ENCODE data around the gene SRC. TPM values are rescaled to one million over a fixed set of nuclear protein-coding genes. Genes with fewer than 3 reads are reported as not detected.

The SRC gene
- total RNA-seq, 4 donors from 2014 or later = 87.0 to 155 (median 130) TPM

- intact Hi-C loops (cut with DNase I; ENCODE audit: low total_unique reads) = no loop called here
These were observed 47.6 kb upstream of the SRC start for GRCh38 chr20:37298190-37298939.

GRCh38 chr20:37299718-37300528 lies 46.0 kb upstream of the SRC start:
- Histone ChIP-seq H3K4me3 (no peak overlapping the region), H3K36me3 (peaks cover 0 to 4% (median 0%) of the 10 kb centered on the region in 4 donors), H3K27me3 (no peaks in the 10 kb centered on the region), H3K27ac (peak overlapping the region; percentile 36 to 84 (median 80)), H3K4me1 (peaks cover 17 to 62% (median 43%) of the 10 kb centered on the region in 4 donors), H3K9me3 (no peaks in the 10 kb centered on the region)
- intact Hi-C loops (cut with DNase I; ENCODE audit: low total_unique reads) = no loop called here
- in situ Hi-C loops (cut with MboI; ENCODE audit: low pct_ligation_motif_present in 1 of 4, low pct_unique_long_range_greater_than_20kb in 1 of 4, low sequenced_read_pairs in 3 of 4) = no loop called here
- WGBS, 2 donors (ENCODE audit: low coverage in 1 of 2) = 91 to 92% methylated on average over 5 to 6 of the region's 6 CpGs
- no peak for DNase-seq
- TF ChIP-seq POLR2AphosphoS5 (IDR thresholded peaks at IDR 0.05) (peak in 1 of 3 donors; percentile 23), EP300 (IDR thresholded peaks at IDR 0.05; ENCODE audit: low read depth) (no peak)

More at GRCh38 chr20:37298190-37298939, 47.6 kb upstream of the SRC start:
- H3K4me1 ChIP-seq = peaks cover 22 to 64% (median 50%) of the 10 kb centered on the region in 4 donors
- no peak for DNase-seq
- H3K36me3 ChIP-seq = peaks cover 0 to 4% (median 0%) of the 10 kb centered on the region in 4 donors
- H3K27ac ChIP-seq = peak overlapping the region; percentile 76 to 84 (median 80)
- no peak for TF ChIP-seq POLR2AphosphoS5 (IDR thresholded peaks at IDR 0.05)
- no peak for TF ChIP-seq EP300 (IDR thresholded peaks at IDR 0.05; ENCODE audit: low read depth)
- TF ChIP-seq POLR2A (IDR thresholded peaks at IDR 0.05) = no peak
- no peak for TF ChIP-seq CTCF (IDR thresholded peaks at IDR 0.05)
- no peaks in the 10 kb centered on the region for H3K27me3 ChIP-seq
- 73 to 100% methylated on average over 2 to 6 of the region's 6 CpGs for whole genome bisulfite sequencing, 2 donors (ENCODE audit: low coverage in 1 of 2)
- no peaks in the 10 kb centered on the region for H3K9me3 ChIP-seq
- in situ Hi-C loops (cut with MboI; ENCODE audit: low pct_ligation_motif_present in 1 of 4, low pct_unique_long_range_greater_than_20kb in 1 of 4, low sequenced_read_pairs in 3 of 4) = no loop called here
- no peak overlapping the region for H3K4me3 ChIP-seq

- Histone ChIP-seq H3K4me1 (peaks cover 7 to 55% (median 35%) of the 10 kb centered on the region in 4 donors), H3K4me3 (no peak overlapping the region), H3K27ac (no peak overlapping the region), H3K27me3 (no peaks in the 10 kb centered on the region), H3K36me3 (peaks cover 0 to 4% (median 0%) of the 10 kb centered on the region in 4 donors), H3K9me3 (no peaks in the 10 kb centered on the region)
- intact Hi-C loops (cut with DNase I; ENCODE audit: low total_unique reads) = no loop called here
- WGBS, 2 donors (ENCODE audit: low coverage in 1 of 2) = 95 to 97% methylated on average over 9 of the region's 9 CpGs
- in situ Hi-C loops (cut with MboI; ENCODE audit: low pct_ligation_motif_present in 1 of 4, low pct_unique_long_range_greater_than_20kb in 1 of 4, low sequenced_read_pairs in 3 of 4) = no loop called here
- DNase-seq = no peak
- no peak for TF ChIP-seq POLR2A (IDR thresholded peaks at IDR 0.05)
- no peak for TF ChIP-seq CTCF (IDR thresholded peaks at IDR 0.05)
- TF ChIP-seq POLR2AphosphoS5 (IDR thresholded peaks at IDR 0.05) = no peak
- no peak for TF ChIP-seq EP300 (IDR thresholded peaks at IDR 0.05; ENCODE audit: low read depth)
These were observed 44.8 kb upstream of the SRC start for GRCh38 chr20:37301120-37301519.

- no peak overlapping the region for H3K4me3 ChIP-seq
- no peak for DNase-seq
- no peak overlapping the region for H3K27ac ChIP-seq
- no peaks in the 10 kb centered on the region for H3K27me3 ChIP-seq
- no peaks in the 10 kb centered on the region for H3K9me3 ChIP-seq
- H3K4me1 ChIP-seq = peaks cover 3 to 52% (median 32%) of the 10 kb centered on the region in 4 donors
- H3K36me3 ChIP-seq = peaks cover 0 to 4% (median 0%) of the 10 kb centered on the region in 4 donors
- in situ Hi-C loops (cut with MboI; ENCODE audit: low pct_ligation_motif_present in 1 of 4, low pct_unique_long_range_greater_than_20kb in 1 of 4, low sequenced_read_pairs in 3 of 4) (no loop called here), intact Hi-C loops (cut with DNase I; ENCODE audit: low total_unique reads) (no loop called here)
- 91 to 92% methylated on average over 2 to 3 of the region's 3 CpGs for WGBS, 2 donors (ENCODE audit: low coverage in 1 of 2)
- TF ChIP-seq EP300 (IDR thresholded peaks at IDR 0.05; ENCODE audit: low read depth) (no peak), POLR2A (IDR thresholded peaks at IDR 0.05) (no peak), POLR2AphosphoS5 (IDR thresholded peaks at IDR 0.05) (no peak), CTCF (IDR thresholded peaks at IDR 0.05) (no peak)
These were observed 44.4 kb upstream of the SRC start for GRCh38 chr20:37301558-37301957.
